H9 (cell line): ENCODE results near the gene BAIAP2L1. TPM values are rescaled to one million over a fixed set of nuclear protein-coding genes. Genes with fewer than 3 reads are reported as not detected.

Experiments used
- DNase-seq: peaks from one replicate; pipeline ENCODE4 v3.0.0-alpha.2; 2017
- H2AFZ ChIP-seq: one replicate; pipeline ENCODE4 v1.6.1; 2013; ENCODE audit warnings: mild to moderate bottlenecking, low read length, control low read depth, moderate library complexity
- H2AK5ac ChIP-seq: 2 replicates; pipeline ENCODE4 v1.6.1; 2013; ENCODE audit warnings: low read length, control low read depth, mixed read lengths; ENCODE audit not compliant: insufficient read length
- H2BK120ac ChIP-seq: one replicate; pipeline ENCODE4 v1.6.1; 2013; ENCODE audit warnings: low read depth, mild to moderate bottlenecking, low read length, control low read depth, inconsistent platforms; ENCODE audit not compliant: poor library complexity, severe bottlenecking
- H2BK12ac ChIP-seq: 2 replicates; pipeline ENCODE4 v1.6.1; 2013; ENCODE audit warnings: low read length, control low read depth, mixed read lengths, low read depth; ENCODE audit not compliant: insufficient read length
- H2BK15ac ChIP-seq: 2 replicates; pipeline ENCODE4 v1.6.1; 2013; ENCODE audit warnings: low read depth, low read length, control low read depth
- H2BK20ac ChIP-seq: one replicate; pipeline ENCODE4 v1.6.1; 2013; ENCODE audit warnings: low read depth, mild to moderate bottlenecking, low read length, control low read depth, inconsistent platforms; ENCODE audit not compliant: poor library complexity, severe bottlenecking
- H2BK5ac ChIP-seq: 2 replicates; pipeline ENCODE4 v1.6.1; 2013; ENCODE audit warnings: low read length, control low read depth, mixed read lengths; ENCODE audit not compliant: insufficient read length
- H3K14ac ChIP-seq: 2 replicates; pipeline ENCODE4 v1.6.1; 2013; ENCODE audit warnings: low read length, control low read depth; ENCODE audit not compliant: insufficient read depth
- H3K18ac ChIP-seq: 2 replicates; pipeline ENCODE4 v1.6.1; 2013; ENCODE audit warnings: low read depth, mild to moderate bottlenecking, mixed read lengths, low read length, control low read depth; ENCODE audit not compliant: insufficient read length
- H3K23ac ChIP-seq: 2 replicates; pipeline ENCODE4 v1.6.1; 2013; ENCODE audit warnings: low read length, control low read depth, mixed read lengths, low read depth; ENCODE audit not compliant: insufficient read length
- H3K23me2 ChIP-seq: 2 replicates; pipeline ENCODE4 v1.6.1; 2013; ENCODE audit warnings: low read depth, mild to moderate bottlenecking, mixed read lengths, low read length, control low read depth; ENCODE audit not compliant: insufficient read length, poor library complexity, severe bottlenecking
- H3K27ac ChIP-seq: 2 replicates; pipeline ENCODE4 v1.5.1; 2013; ENCODE audit warnings: low read length, control low read depth, mixed read lengths, low read depth; ENCODE audit not compliant: insufficient read length
- H3K27me3 ChIP-seq: 2 replicates; pipeline ENCODE4 v1.6.1; 2013; ENCODE audit warnings: low read length, control low read depth, inconsistent platforms; ENCODE audit not compliant: insufficient read depth
- H3K4ac ChIP-seq: 2 replicates; pipeline ENCODE4 v1.6.1; 2013; ENCODE audit warnings: low read depth, mild to moderate bottlenecking, control low read depth, inconsistent platforms, low read length, moderate library complexity
- H3K4me1 ChIP-seq: 2 replicates; pipeline ENCODE4 v1.6.1; 2013; ENCODE audit warnings: low read length, control low read depth, inconsistent platforms; ENCODE audit not compliant: insufficient read depth
- H3K4me2 ChIP-seq: 2 replicates; pipeline ENCODE4 v1.6.1; 2013; ENCODE audit warnings: low read length, control low read depth, mixed read lengths; ENCODE audit not compliant: insufficient read length, insufficient read depth
- H3K56ac ChIP-seq: 2 replicates; pipeline ENCODE4 v1.6.1; 2013; ENCODE audit warnings: low read depth, mild to moderate bottlenecking, mixed read lengths, low read length, control low read depth; ENCODE audit not compliant: insufficient read length
- H3K79me1 ChIP-seq: 2 replicates; pipeline ENCODE4 v1.6.1; 2013; ENCODE audit warnings: low read depth, mild to moderate bottlenecking, moderate library complexity, low read length, control low read depth, inconsistent platforms; ENCODE audit not compliant: insufficient read depth, poor library complexity, severe bottlenecking
- H3K79me2 ChIP-seq: 2 replicates; pipeline ENCODE4 v1.6.1; 2013; ENCODE audit warnings: low read length, control low read depth, inconsistent platforms; ENCODE audit not compliant: insufficient read depth
- H3K9ac ChIP-seq: 2 replicates; pipeline ENCODE4 v1.6.1; 2013; ENCODE audit warnings: low read length, control low read depth, mixed read lengths; ENCODE audit not compliant: insufficient read length; ENCODE audit errors: extremely low read depth
- H3K9me3 ChIP-seq: one replicate; pipeline ENCODE4 v1.6.1; 2013; ENCODE audit warnings: low read depth, low read length, inconsistent platforms; ENCODE audit not compliant: control insufficient read depth
- H3T11ph ChIP-seq: one replicate; pipeline ENCODE4 v1.6.1; 2013; ENCODE audit warnings: mild to moderate bottlenecking, low read length, control low read depth, inconsistent platforms
- H4K20me1 ChIP-seq: one replicate; pipeline ENCODE4 v1.6.1; 2013; ENCODE audit not compliant: control insufficient read depth, insufficient read length, insufficient read depth
- H4K5ac ChIP-seq: 2 replicates; pipeline ENCODE4 v1.6.1; 2013; ENCODE audit warnings: low read depth, mild to moderate bottlenecking, mixed read lengths, low read length, control low read depth; ENCODE audit not compliant: insufficient read length
- H4K8ac ChIP-seq: replicated peaks from 2 replicates; pipeline ENCODE4 v1.6.1; 2013; ENCODE audit warnings: low read length, control low read depth, mixed read lengths, low read depth; ENCODE audit not compliant: insufficient read length
- H4K91ac ChIP-seq: 2 replicates; pipeline ENCODE4 v1.6.1; 2013; ENCODE audit warnings: low read depth, mild to moderate bottlenecking, moderate library complexity, mixed read lengths, low read length, control low read depth; ENCODE audit not compliant: insufficient read length
- H3K27ac Mint-ChIP-seq, 3 experiments: 2 replicates in 2 of 3; 3 replicates in 1 of 3; pipeline ENCODE4 v1.8.0; 2020 to 2021; ENCODE audit warnings: mixed read lengths in 3 of 3, mild to moderate bottlenecking in 1 of 3, moderate library complexity in 1 of 3
- H3K27me3 Mint-ChIP-seq: 2 replicates; pipeline ENCODE4 v1.8.0; 2021; ENCODE audit warnings: low read depth, mild to moderate bottlenecking, moderate library complexity, mixed read lengths
- H3K36me3 Mint-ChIP-seq, 3 experiments: 2 replicates in 2 of 3; 3 replicates in 1 of 3; pipeline ENCODE4 v1.8.0; 2020 to 2021; ENCODE audit warnings: low read depth in 3 of 3, mixed read lengths in 3 of 3; ENCODE audit not compliant: insufficient read depth in 1 of 3
- H3K4me1 Mint-ChIP-seq, 2 experiments: 2 replicates each; pipeline ENCODE4 v1.8.0; 2020; ENCODE audit warnings: mixed read lengths in 2 of 2
- H3K4me3 Mint-ChIP-seq, 2 experiments: 2 replicates in 1 of 2; 3 replicates in 1 of 2; pipeline ENCODE4 v1.8.0; 2020 to 2021; ENCODE audit warnings: mild to moderate bottlenecking in 2 of 2, mixed read lengths in 2 of 2, moderate library complexity in 1 of 2
- H3K9me3 Mint-ChIP-seq, 2 experiments: 2 replicates in 1 of 2; 3 replicates in 1 of 2; pipeline ENCODE4 v1.8.0; 2020; ENCODE audit warnings: mild to moderate bottlenecking in 2 of 2, mixed read lengths in 2 of 2, moderate library complexity in 1 of 2
- CTCF ChIP-seq: fragments of 200-600 bp; sonication (generic); conservative IDR thresholded peaks from 3 replicates; pipeline ENCODE4 v1.8.0; 2021; ENCODE audit warnings: antibody characterized with exemption, mild to moderate bottlenecking
- WGBS: extraction: QIAGEN DNeasy Blood & Tissue Kit; methylation state at CpG from one replicate; pipeline ENCODE4 v1.1.7; 2013; ENCODE audit warnings: missing lambda C conversion rate, low lambda C conversion rate, mixed read lengths; ENCODE audit not compliant: insufficient read length; ENCODE audit errors: extremely low coverage; 5-methylcytosine and 5-hydroxymethylcytosine counted together
- total RNA-seq: library from RNA; stranded (reverse); gene quantifications from 2 replicates; pipeline ENCODE4 v1.2.1, GENCODE V29; 2021

The BAIAP2L1 gene
- total RNA-seq, 1 experiment from 2014 or later, result 25.9 TPM

- H3K27ac ChIP-seq, result no peak overlapping the region
- Mint-ChIP-seq H3K27me3 (no peaks in the 10 kb centered on the region), H3K4me1 (peaks cover 14 to 19% of the 10 kb centered on the region in 2 experiments), H3K9me3 (no peaks in the 10 kb centered on the region), H3K36me3 (no peaks in the 10 kb centered on the region; a peak in 2 of 7 replicates), H3K4me3 (peak overlapping the region; percentile 96 to 97), H3K27ac (no peak overlapping the region)
- H3K79me2 ChIP-seq, result no peaks in the 10 kb centered on the region
- H2BK120ac ChIP-seq, result no peak overlapping the region
- H3K27me3 ChIP-seq, result no peaks in the 10 kb centered on the region
- H3K9me3 ChIP-seq, result no peaks in the 10 kb centered on the region
- H4K91ac ChIP-seq, result no peak overlapping the region
- no peaks in the 10 kb centered on the region for H4K20me1 ChIP-seq
- H3K14ac ChIP-seq, result no peak overlapping the region
- no CpG with 5 or more reads among the region's 9 CpGs for WGBS
- no peak overlapping the region for H4K5ac ChIP-seq
- no peaks in the 10 kb centered on the region for H3K79me1 ChIP-seq
- no peak overlapping the region for H3K56ac ChIP-seq
- peak overlapping the region; percentile 65 for H3K4me2 ChIP-seq
- H2BK15ac ChIP-seq, result no peak overlapping the region
- no peak overlapping the region for H2AK5ac ChIP-seq
- peak overlapping the region; percentile 5 for H3K9ac ChIP-seq
- no peak overlapping the region for H3T11ph ChIP-seq
- no peak overlapping the region for H4K8ac ChIP-seq
- DNase-seq, result no peak
- H2AFZ ChIP-seq, result no peak overlapping the region
- no peak overlapping the region for H2BK12ac ChIP-seq
- no peak overlapping the region for H2BK20ac ChIP-seq
- no peak overlapping the region for H3K23ac ChIP-seq
- no peak overlapping the region for H3K4ac ChIP-seq
- H3K18ac ChIP-seq, result no peak overlapping the region
- no peak overlapping the region for H2BK5ac ChIP-seq
- peaks cover 6% of the 10 kb centered on the region for H3K23me2 ChIP-seq
- TF ChIP-seq CTCF, result no peak
- H3K4me1 ChIP-seq, result no peaks in the 10 kb centered on the region
These were observed 149.7 kb downstream of the BAIAP2L1 start for GRCh38 chr7:98251231-98251600.
